ENCODE data around the gene MEGF9.

DNA sequence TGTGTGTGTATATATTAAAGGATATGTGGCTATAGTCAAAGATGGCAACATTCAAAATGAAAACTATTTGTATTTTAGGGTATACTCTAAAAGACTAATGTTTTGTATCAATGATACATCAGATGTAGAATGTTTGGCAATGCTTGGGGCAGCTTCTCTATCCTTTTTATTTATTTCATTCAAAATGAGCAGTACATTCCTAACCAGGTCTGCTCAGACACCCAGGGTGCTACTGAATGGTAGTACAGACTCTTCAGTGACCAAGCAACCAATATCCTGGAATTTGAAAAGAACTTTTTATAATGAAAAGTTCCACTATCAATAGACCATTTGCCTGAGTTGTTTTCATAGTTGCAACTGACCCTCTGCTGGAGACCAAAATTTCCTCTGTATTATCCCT, 23.9 kb downstream of the MEGF9 start:
- TF ChIP-seq, protein P1, sequence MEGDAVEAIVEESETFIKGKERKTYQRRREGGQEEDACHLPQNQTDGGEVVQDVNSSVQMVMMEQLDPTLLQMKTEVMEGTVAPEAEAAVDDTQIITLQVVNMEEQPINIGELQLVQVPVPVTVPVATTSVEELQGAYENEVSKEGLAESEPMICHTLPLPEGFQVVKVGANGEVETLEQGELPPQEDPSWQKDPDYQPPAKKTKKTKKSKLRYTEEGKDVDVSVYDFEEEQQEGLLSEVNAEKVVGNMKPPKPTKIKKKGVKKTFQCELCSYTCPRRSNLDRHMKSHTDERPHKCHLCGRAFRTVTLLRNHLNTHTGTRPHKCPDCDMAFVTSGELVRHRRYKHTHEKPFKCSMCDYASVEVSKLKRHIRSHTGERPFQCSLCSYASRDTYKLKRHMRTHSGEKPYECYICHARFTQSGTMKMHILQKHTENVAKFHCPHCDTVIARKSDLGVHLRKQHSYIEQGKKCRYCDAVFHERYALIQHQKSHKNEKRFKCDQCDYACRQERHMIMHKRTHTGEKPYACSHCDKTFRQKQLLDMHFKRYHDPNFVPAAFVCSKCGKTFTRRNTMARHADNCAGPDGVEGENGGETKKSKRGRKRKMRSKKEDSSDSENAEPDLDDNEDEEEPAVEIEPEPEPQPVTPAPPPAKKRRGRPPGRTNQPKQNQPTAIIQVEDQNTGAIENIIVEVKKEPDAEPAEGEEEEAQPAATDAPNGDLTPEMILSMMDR (optimal IDR thresholded peaks at IDR 0.05 in 1 of 3, IDR thresholded peaks at IDR 0.05 in 1 of 3, conservative IDR thresholded peaks at IDR 0.05 in 1 of 3; ENCODE audit: extremely low read depth in 1 of 3, insufficient read depth in 2 of 3, low read length in 3 of 3) = no peak
- no peak for TF ChIP-seq EZH2 (IDR thresholded peaks at IDR 0.05; ENCODE audit: low read length)

All from keratinocyte (primary cell).